ENCODE results near the gene LPIN1. TPM values are rescaled to one million over a fixed set of nuclear protein-coding genes. Genes with fewer than 3 reads are reported as not detected.

LPIN1 gene
- total RNA-seq, 3 donors from 2014 or later = 78.6 to 106 (median 82.6) TPM

GRCh38 chr2:11865378-11865777 is 118.9 kb downstream of the LPIN1 start:
- intact Hi-C loops (cut with DNase I; ENCODE audit: low total_unique reads) = no loop called here
- no peak for DNase-seq (ENCODE audit: low spot score in 2 of 2)
- no peaks in the 10 kb centered on the region for H3K9me3 ChIP-seq
- TF ChIP-seq POLR2A (IDR thresholded peaks at IDR 0.05) (no peak), CTCF (IDR thresholded peaks at IDR 0.05) (no peak), POLR2AphosphoS5 (IDR thresholded peaks at IDR 0.05) (no peak)
- H3K36me3 ChIP-seq = no peaks in the 10 kb centered on the region
- no peaks in the 10 kb centered on the region for H3K27me3 ChIP-seq
- H3K4me1 ChIP-seq = no peaks in the 10 kb centered on the region
- H3K4me3 ChIP-seq = no peak overlapping the region
- no peak overlapping the region for H3K27ac ChIP-seq

GRCh38 chr2:11865805-11866204 is 119.4 kb downstream of the LPIN1 start:
- intact Hi-C loops (cut with DNase I; ENCODE audit: low total_unique reads) = no loop called here

GRCh38 chr2:11866358-11867335 is 120.2 kb downstream of the LPIN1 start:
- no peaks in the 10 kb centered on the region for H3K36me3 ChIP-seq
- H3K27me3 ChIP-seq = no peaks in the 10 kb centered on the region
- H3K9me3 ChIP-seq = no peaks in the 10 kb centered on the region
- H3K4me3 ChIP-seq = no peak overlapping the region
- no peak for DNase-seq (ENCODE audit: low spot score in 2 of 2)
- intact Hi-C loops (cut with DNase I; ENCODE audit: low total_unique reads) = no loop called here
- no peak for TF ChIP-seq POLR2A (IDR thresholded peaks at IDR 0.05)
- TF ChIP-seq CTCF (IDR thresholded peaks at IDR 0.05) = no peak
- no peak for TF ChIP-seq POLR2AphosphoS5 (IDR thresholded peaks at IDR 0.05)
- no peak overlapping the region for H3K27ac ChIP-seq
- H3K4me1 ChIP-seq = no peaks in the 10 kb centered on the region

More at GRCh38 chr2:11865805-11866204, 119.4 kb downstream of the LPIN1 start:
- Histone ChIP-seq H3K4me3 (no peak overlapping the region), H3K27me3 (no peaks in the 10 kb centered on the region), H3K4me1 (no peaks in the 10 kb centered on the region), H3K27ac (no peak overlapping the region), H3K36me3 (no peaks in the 10 kb centered on the region), H3K9me3 (no peaks in the 10 kb centered on the region)
- TF ChIP-seq POLR2A (IDR thresholded peaks at IDR 0.05) (no peak), POLR2AphosphoS5 (IDR thresholded peaks at IDR 0.05) (no peak), CTCF (IDR thresholded peaks at IDR 0.05) (no peak)
- no peak for DNase-seq (ENCODE audit: low spot score in 2 of 2)

GRCh38 chr2:11867926-11868325 is 121.5 kb downstream of the LPIN1 start:
- H3K27me3 ChIP-seq = no peaks in the 10 kb centered on the region
- no peaks in the 10 kb centered on the region for H3K9me3 ChIP-seq
- no peak overlapping the region for H3K4me3 ChIP-seq
- intact Hi-C loops (cut with DNase I; ENCODE audit: low total_unique reads) = no loop called here
- no peak overlapping the region for H3K27ac ChIP-seq
- no peaks in the 10 kb centered on the region for H3K4me1 ChIP-seq
- no peak for TF ChIP-seq POLR2A (IDR thresholded peaks at IDR 0.05)
- no peak for TF ChIP-seq CTCF (IDR thresholded peaks at IDR 0.05)
- no peak for TF ChIP-seq POLR2AphosphoS5 (IDR thresholded peaks at IDR 0.05)
- DNase-seq (ENCODE audit: low spot score in 2 of 2) = no peak
- H3K36me3 ChIP-seq = no peaks in the 10 kb centered on the region

GRCh38 chr2:11869391-11869991 is 123.1 kb downstream of the LPIN1 start:
- no peak for TF ChIP-seq POLR2A (IDR thresholded peaks at IDR 0.05)
- intact Hi-C loops (cut with DNase I; ENCODE audit: low total_unique reads) = no loop called here
- H3K4me3 ChIP-seq = no peak overlapping the region
- no peaks in the 10 kb centered on the region for H3K4me1 ChIP-seq
- no peaks in the 10 kb centered on the region for H3K9me3 ChIP-seq
- DNase-seq (ENCODE audit: low spot score in 2 of 2) = no peak
- H3K27me3 ChIP-seq = no peaks in the 10 kb centered on the region
- H3K36me3 ChIP-seq = no peaks in the 10 kb centered on the region
- H3K27ac ChIP-seq = no peak overlapping the region

All from breast epithelium (tissue), 4 donors.